Natural killer cell (primary cell): Measurements from ENCODE around the gene SMIM32. TPM values are rescaled to one million over a fixed set of nuclear protein-coding genes. Genes with fewer than 3 reads are reported as not detected.
A peak's percentile ranks its signal among the peaks of the same experiment; 100 is the strongest.

Experiments
- ATAC-seq, 3 donors: fragments of 150-1000 bp in 2 of 3; fragments of 200-7000 bp in 1 of 3; cut with Tn5 transposase; 1 replicate in 1 of 3; 2 replicates in 2 of 3; pipeline ENCODE4 v1.10.0; 2021; ENCODE audit warnings: mild to moderate bottlenecking in 2 of 3, moderate library complexity in 2 of 3
- DNase-seq, 2 donors: peaks; one replicate each; pipeline versions ENCODE4 v3.0.0 to v3.0.0-alpha.2; 2013 to 2021; ENCODE audit warnings: mixed read lengths in 1 of 2
- H3K27ac ChIP-seq: one replicate; pipeline ENCODE4 v1.5.1; 2013; ENCODE audit warnings: mild to moderate bottlenecking, low read length
- H3K27me3 ChIP-seq: one replicate; pipeline ENCODE4 v1.6.1; 2013; ENCODE audit warnings: low read length; ENCODE audit not compliant: control insufficient read depth, insufficient read depth
- H3K36me3 ChIP-seq: one replicate; pipeline ENCODE4 v1.6.1; 2013; ENCODE audit warnings: low read length; ENCODE audit not compliant: control insufficient read depth, insufficient read depth
- H3K4me1 ChIP-seq: one replicate; pipeline ENCODE4 v1.6.1; 2013; ENCODE audit warnings: low read length; ENCODE audit not compliant: control insufficient read depth, insufficient read depth
- H3K4me3 ChIP-seq: one replicate; pipeline ENCODE4 v1.5.1; 2013; ENCODE audit warnings: low read length
- H3K9me3 ChIP-seq: one replicate; pipeline ENCODE4 v1.6.1; 2013; ENCODE audit warnings: low read length; ENCODE audit not compliant: control insufficient read depth, insufficient read depth
- H3K27ac Mint-ChIP-seq, 2 donors: one replicate each; pipeline ENCODE4 v1.8.0; 2022; ENCODE audit warnings: mild to moderate bottlenecking in 2 of 2, mixed read lengths in 2 of 2, moderate library complexity in 1 of 2
- H3K27me3 Mint-ChIP-seq, 2 donors: one replicate each; pipeline ENCODE4 v1.8.0; 2022; ENCODE audit warnings: low read depth in 2 of 2, mixed read lengths in 2 of 2
- H3K36me3 Mint-ChIP-seq: one replicate; pipeline ENCODE4 v1.8.0; 2022; ENCODE audit warnings: mixed read lengths
- H3K4me1 Mint-ChIP-seq, 2 donors: one replicate each; pipeline ENCODE4 v1.8.0; 2022; ENCODE audit warnings: mixed read lengths in 2 of 2
- H3K4me3 Mint-ChIP-seq: one replicate; pipeline ENCODE4 v1.8.0; 2022; ENCODE audit warnings: mild to moderate bottlenecking, moderate library complexity, mixed read lengths
- H3K9me3 Mint-ChIP-seq, 2 donors: one replicate each; pipeline ENCODE4 v1.8.0; 2022; ENCODE audit warnings: mixed read lengths in 2 of 2
- WGBS: methylation state at CpG from one replicate; pipeline ENCODE4 v1.1.7; 2013; ENCODE audit warnings: missing lambda C conversion rate; ENCODE audit not compliant: insufficient coverage; 5-methylcytosine and 5-hydroxymethylcytosine counted together
- intact Hi-C: fragments of 100-400 bp; cut with micrococcal nuclease; formaldehyde crosslinking; loops from one replicate; pipeline ENCODE4 v1.14.2; 2022
- total RNA-seq, 4 donors: library from RNA; stranded (reverse); fragments of 120-200 nt in 1 of 4; gene quantifications; one replicate each; pipeline versions ENCODE4 v1.2.3 to v1.2.4, GENCODE V29; 2013 to 2022
- TF ChIP-seq, protein P1 (sequence below): fragments of 200-600 bp; IDR thresholded peaks from one replicate; pipeline ENCODE4 v1.8.0; 2022; ENCODE audit warnings: antibody characterized with exemption

SMIM32 gene
- total RNA-seq, 3 donors from 2014 or later (not counting 1 experiment from before 2014, with no cell fraction given), result not detected

DNA sequence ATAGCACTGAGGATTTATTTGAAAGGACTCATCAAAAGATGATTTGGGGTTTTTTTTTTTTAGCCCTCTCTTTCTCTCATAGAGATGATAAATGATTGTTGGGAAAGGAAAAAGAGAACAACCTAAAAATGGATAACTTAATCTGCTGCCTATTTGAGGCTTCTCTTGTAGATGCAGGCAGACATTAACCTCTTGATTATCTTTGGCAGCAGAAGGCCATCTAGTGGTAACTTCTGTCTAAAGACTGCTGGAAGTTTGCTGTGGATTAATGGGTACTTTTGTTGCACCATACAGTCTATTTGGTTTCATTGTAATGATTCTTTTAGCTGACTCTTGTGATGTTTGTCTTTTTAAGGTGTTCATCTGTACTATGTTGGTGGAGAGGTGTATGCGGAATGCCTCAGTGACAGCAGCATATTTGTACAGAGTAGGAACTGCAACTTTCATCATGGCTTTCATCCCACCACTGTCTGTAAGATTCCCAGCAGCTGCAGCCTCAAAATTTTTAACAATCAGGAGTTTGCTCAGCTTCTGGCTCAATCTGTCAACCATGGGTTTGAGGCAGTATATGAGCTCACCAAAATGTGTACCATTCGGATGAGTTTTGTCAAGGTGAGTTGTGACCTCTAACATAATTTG, 18.8 kb downstream of the SMIM32 start:
- no peaks in the 10 kb centered on the region for H3K9me3 ChIP-seq
- Mint-ChIP-seq H3K36me3 (peaks cover 17% of the 10 kb centered on the region), H3K4me1 (no peaks in the 10 kb centered on the region), H3K27ac (no peak overlapping the region), H3K27me3 (no peaks in the 10 kb centered on the region), H3K9me3 (no peaks in the 10 kb centered on the region), H3K4me3 (no peak overlapping the region)
- ATAC-seq (no peak), DNase-seq (peak in 1 of 2 donors; percentile 24)
- WGBS, result 100% methylated on average over 2 of the region's 2 CpGs
- H3K4me1 ChIP-seq, result no peaks in the 10 kb centered on the region
- TF ChIP-seq, protein P1, sequence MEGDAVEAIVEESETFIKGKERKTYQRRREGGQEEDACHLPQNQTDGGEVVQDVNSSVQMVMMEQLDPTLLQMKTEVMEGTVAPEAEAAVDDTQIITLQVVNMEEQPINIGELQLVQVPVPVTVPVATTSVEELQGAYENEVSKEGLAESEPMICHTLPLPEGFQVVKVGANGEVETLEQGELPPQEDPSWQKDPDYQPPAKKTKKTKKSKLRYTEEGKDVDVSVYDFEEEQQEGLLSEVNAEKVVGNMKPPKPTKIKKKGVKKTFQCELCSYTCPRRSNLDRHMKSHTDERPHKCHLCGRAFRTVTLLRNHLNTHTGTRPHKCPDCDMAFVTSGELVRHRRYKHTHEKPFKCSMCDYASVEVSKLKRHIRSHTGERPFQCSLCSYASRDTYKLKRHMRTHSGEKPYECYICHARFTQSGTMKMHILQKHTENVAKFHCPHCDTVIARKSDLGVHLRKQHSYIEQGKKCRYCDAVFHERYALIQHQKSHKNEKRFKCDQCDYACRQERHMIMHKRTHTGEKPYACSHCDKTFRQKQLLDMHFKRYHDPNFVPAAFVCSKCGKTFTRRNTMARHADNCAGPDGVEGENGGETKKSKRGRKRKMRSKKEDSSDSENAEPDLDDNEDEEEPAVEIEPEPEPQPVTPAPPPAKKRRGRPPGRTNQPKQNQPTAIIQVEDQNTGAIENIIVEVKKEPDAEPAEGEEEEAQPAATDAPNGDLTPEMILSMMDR, result peak; percentile 11
- intact Hi-C loops, result no loop called here
- no peak overlapping the region for H3K4me3 ChIP-seq
- H3K27ac ChIP-seq, result no peak overlapping the region
- no peaks in the 10 kb centered on the region for H3K27me3 ChIP-seq
- peaks cover 25% of the 10 kb centered on the region for H3K36me3 ChIP-seq

DNA sequence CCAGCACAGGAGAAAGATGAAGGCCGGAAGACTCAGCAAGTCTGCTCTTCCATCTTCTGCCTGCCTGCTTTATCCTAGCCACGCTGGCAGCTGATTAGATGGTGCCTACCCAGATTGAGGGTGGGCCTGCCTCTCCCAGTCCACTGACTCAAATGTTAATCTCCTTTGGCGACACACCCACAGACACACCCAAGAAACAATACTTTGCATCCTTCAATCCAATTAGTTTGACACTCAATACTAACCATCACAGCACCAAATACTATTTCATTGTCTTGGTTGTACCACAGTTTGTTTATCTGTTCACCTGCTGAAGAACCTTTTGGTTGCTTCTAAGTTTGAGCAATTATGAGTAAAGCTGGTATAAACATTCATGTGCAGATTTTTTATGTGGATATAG, 23.7 kb downstream of the SMIM32 start:
- Histone ChIP-seq H3K4me1 (no peaks in the 10 kb centered on the region), H3K36me3 (peaks cover 21% of the 10 kb centered on the region), H3K9me3 (no peaks in the 10 kb centered on the region), H3K27me3 (no peaks in the 10 kb centered on the region), H3K4me3 (no peak overlapping the region), H3K27ac (no peak overlapping the region)
- intact Hi-C loops, result no loop called here
- H3K4me1 Mint-ChIP-seq, result peaks cover 6 to 11% of the 10 kb centered on the region in 2 donors
- ATAC-seq (no peak), DNase-seq (no peak)
- H3K4me3 Mint-ChIP-seq, result no peak overlapping the region
- H3K9me3 Mint-ChIP-seq, result no peaks in the 10 kb centered on the region
- 97% methylated on average over 3 of the region's 3 CpGs for WGBS
- no peaks in the 10 kb centered on the region for H3K27me3 Mint-ChIP-seq
- H3K27ac Mint-ChIP-seq, result no peak overlapping the region
- TF ChIP-seq, protein P1, result no peak
- peaks cover 18% of the 10 kb centered on the region for H3K36me3 Mint-ChIP-seq

DNA sequence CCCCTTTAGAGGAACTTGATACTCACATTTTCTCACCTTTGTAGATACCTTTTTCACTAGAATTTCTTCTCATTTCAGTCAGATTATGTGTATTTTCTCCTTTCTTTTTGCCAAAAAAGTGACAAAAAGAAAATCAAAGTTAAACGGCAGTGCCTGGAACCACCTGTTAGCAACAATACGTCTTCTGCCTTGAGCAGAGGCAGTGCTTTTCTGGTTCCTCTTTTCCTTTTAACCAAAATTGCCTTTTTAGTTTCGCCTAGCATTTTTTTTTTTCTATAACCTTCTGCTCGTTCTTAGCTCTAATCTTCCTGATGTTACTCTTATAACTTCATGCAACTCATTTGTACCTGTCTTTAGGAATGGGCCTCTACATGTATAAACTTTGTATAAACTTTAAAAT, 26.1 kb downstream of the SMIM32 start:
- H3K27ac Mint-ChIP-seq, result peak overlapping the region in 1 of 2 donors; percentile 7
- intact Hi-C loops, result no loop called here
- Histone ChIP-seq H3K27ac (no peak overlapping the region), H3K36me3 (peaks cover 24% of the 10 kb centered on the region), H3K4me3 (no peak overlapping the region), H3K9me3 (no peaks in the 10 kb centered on the region), H3K4me1 (no peaks in the 10 kb centered on the region), H3K27me3 (no peaks in the 10 kb centered on the region)
- no peaks in the 10 kb centered on the region for H3K9me3 Mint-ChIP-seq
- H3K4me3 Mint-ChIP-seq, result no peak overlapping the region
- peaks cover 6 to 11% of the 10 kb centered on the region in 2 donors for H3K4me1 Mint-ChIP-seq
- 44% methylated on average over 4 of the region's 4 CpGs for WGBS
- H3K36me3 Mint-ChIP-seq, result peaks cover 7% of the 10 kb centered on the region
- DNase-seq (no peak), ATAC-seq (no peak)
- TF ChIP-seq, protein P1, result no peak
- no peaks in the 10 kb centered on the region for H3K27me3 Mint-ChIP-seq

DNA sequence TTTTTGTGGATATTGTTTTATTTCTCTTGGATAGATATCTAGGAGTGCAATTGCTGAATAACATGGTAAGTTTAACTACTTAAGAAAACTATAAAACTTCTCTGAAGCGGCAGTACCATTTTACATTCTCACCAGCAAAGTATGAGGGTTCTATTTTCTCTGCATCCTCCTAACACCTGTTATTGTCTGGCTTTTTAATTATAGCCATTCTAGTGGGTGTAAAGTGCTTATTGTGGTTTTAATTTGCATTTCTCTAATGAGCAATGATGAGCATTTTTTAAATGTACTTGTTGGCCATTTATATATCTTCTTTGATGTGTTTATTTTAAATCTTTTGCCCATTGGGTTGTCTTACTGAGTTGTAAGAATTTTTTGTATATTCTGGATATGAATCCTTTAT, 28.7 kb downstream of the SMIM32 start:
- H3K27me3 ChIP-seq, result no peaks in the 10 kb centered on the region
- Mint-ChIP-seq H3K27ac (no peak overlapping the region), H3K27me3 (no peaks in the 10 kb centered on the region), H3K4me3 (no peak overlapping the region), H3K4me1 (peaks cover 6 to 21% of the 10 kb centered on the region in 2 donors), H3K9me3 (no peaks in the 10 kb centered on the region), H3K36me3 (peaks cover 7% of the 10 kb centered on the region)
- no peak overlapping the region for H3K4me3 ChIP-seq
- H3K9me3 ChIP-seq, result no peaks in the 10 kb centered on the region
- H3K27ac ChIP-seq, result no peak overlapping the region
- no peak for DNase-seq
- H3K4me1 ChIP-seq, result no peaks in the 10 kb centered on the region
- peaks cover 19% of the 10 kb centered on the region for H3K36me3 ChIP-seq
- WGBS, result no CpG with 5 or more reads among the region's 1 CpG
- TF ChIP-seq, protein P1, result no peak
- no peak for ATAC-seq
- intact Hi-C loops, result no loop called here
